Thyroid gland (tissue), 4 donors: ENCODE measurements around the gene PPM1F. TPM values are rescaled to one million over a fixed set of nuclear protein-coding genes. Genes with fewer than 3 reads are reported as not detected.
"Not testable (repeated sequence)": the region's sequence is repeated elsewhere in the genome, so short reads cannot be mapped to it uniquely, and the experiment has no call there.

Experiments used
- DNase-seq, 2 donors: peaks; one replicate each; pipeline ENCODE4 v3.0.0-alpha.2; 2019
- H3K27ac ChIP-seq, 3 donors: fragments of 200-600 bp; sonication (generic); 1 replicate in 2 of 3; 2 replicates in 1 of 3; pipeline ENCODE4 v1.5.1; 2016 to 2019; ENCODE audit warnings: mild to moderate bottlenecking in 1 of 3, moderate library complexity in 1 of 3
- H3K27me3 ChIP-seq: fragments of 200-600 bp; sonication (generic); one replicate; pipeline ENCODE4 v1.5.1; 2019
- H3K36me3 ChIP-seq, 2 donors: fragments of 200-600 bp; sonication (generic); one replicate each; pipeline ENCODE4 v1.5.1; 2016 to 2019
- H3K4me1 ChIP-seq, 2 donors: fragments of 200-600 bp; sonication (generic); one replicate each; pipeline ENCODE4 v1.5.1; 2017 to 2019
- H3K4me3 ChIP-seq, 3 donors: fragments of 200-600 bp; sonication (generic); replicated peaks in 1 of 3; 1 replicate in 2 of 3; 2 replicates in 1 of 3; pipeline ENCODE4 v1.5.1; 2016; ENCODE audit warnings: mild to moderate bottlenecking in 1 of 3
- H3K9me3 ChIP-seq: fragments of 200-600 bp; sonication (generic); one replicate; pipeline ENCODE4 v1.5.1; 2017
- POLR2A ChIP-seq, 2 donors: fragments of 450-650 bp; IDR thresholded peaks; one replicate each; pipeline ENCODE4 v1.6.1; 2017; ENCODE audit warnings: antibody characterized with exemption in 2 of 2, mild to moderate bottlenecking in 2 of 2, moderate library complexity in 1 of 2
- WGBS, 2 donors: methylation state at CpG; one replicate each; pipeline ENCODE4 v1.1.5; 2017; 5-methylcytosine and 5-hydroxymethylcytosine counted together
- intact Hi-C: fragments of 100-400 bp; cut with DNase I; formaldehyde crosslinking; loops from one replicate; pipeline ENCODE4 v1.15.1; 2023
- total RNA-seq, 4 donors: library from RNA; depleted of rRNA; stranded (reverse); fragments of >200 nt; gene quantifications; one replicate each; pipeline ENCODE4 v1.2.3, GENCODE V29; 2016
- TF ChIP-seq, protein P1 (sequence below), 6 experiments: fragments of 200-600 bp in 3 of 6; fragments of 450-650 bp in 3 of 6; sonication (generic) in 3 of 6; IDR thresholded peaks; one replicate each; pipeline ENCODE4 v1.5.1; 2016 to 2019; ENCODE audit warnings: antibody characterized with exemption in 6 of 6, mild to moderate bottlenecking in 2 of 6, inconsistent platforms in 1 of 6, moderate library complexity in 1 of 6

PPM1F gene
- total RNA-seq, 4 donors from 2014 or later = 19.5 to 27.5 (median 26.2) TPM

DNA sequence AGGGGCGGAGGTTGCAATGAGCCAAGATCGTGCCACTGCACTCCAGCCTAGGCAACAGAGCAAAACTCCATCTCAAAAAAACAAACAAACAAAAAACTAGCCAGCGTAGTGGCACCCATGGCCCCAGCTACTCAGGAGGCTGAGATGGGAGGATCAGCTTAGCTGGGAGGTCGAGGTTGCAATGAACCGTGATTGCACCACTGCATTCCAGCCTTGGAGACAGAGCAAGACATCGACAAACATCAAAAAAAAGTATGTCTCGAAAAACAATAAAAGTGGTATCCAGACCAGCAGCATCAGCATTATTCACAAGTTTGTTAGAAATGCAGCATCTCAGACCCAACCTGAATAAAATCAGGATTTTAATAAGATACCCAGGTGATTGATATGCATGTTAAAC, 79.0 kb downstream of the PPM1F start:
- intact Hi-C loops = no loop called here
- Histone ChIP-seq H3K4me1 (peaks cover 0 to 3% of the 10 kb centered on the region in 2 donors), H3K27me3 (no peaks in the 10 kb centered on the region), H3K4me3 (no peak overlapping the region), H3K9me3 (no peaks in the 10 kb centered on the region), H3K36me3 (no peaks in the 10 kb centered on the region), H3K27ac (no peak overlapping the region)
- DNase-seq = no peak
- no peak for TF ChIP-seq POLR2A (IDR thresholded peaks at IDR 0.05)
- TF ChIP-seq, protein P1, sequence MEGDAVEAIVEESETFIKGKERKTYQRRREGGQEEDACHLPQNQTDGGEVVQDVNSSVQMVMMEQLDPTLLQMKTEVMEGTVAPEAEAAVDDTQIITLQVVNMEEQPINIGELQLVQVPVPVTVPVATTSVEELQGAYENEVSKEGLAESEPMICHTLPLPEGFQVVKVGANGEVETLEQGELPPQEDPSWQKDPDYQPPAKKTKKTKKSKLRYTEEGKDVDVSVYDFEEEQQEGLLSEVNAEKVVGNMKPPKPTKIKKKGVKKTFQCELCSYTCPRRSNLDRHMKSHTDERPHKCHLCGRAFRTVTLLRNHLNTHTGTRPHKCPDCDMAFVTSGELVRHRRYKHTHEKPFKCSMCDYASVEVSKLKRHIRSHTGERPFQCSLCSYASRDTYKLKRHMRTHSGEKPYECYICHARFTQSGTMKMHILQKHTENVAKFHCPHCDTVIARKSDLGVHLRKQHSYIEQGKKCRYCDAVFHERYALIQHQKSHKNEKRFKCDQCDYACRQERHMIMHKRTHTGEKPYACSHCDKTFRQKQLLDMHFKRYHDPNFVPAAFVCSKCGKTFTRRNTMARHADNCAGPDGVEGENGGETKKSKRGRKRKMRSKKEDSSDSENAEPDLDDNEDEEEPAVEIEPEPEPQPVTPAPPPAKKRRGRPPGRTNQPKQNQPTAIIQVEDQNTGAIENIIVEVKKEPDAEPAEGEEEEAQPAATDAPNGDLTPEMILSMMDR (IDR thresholded peaks at IDR 0.05) = no peak
- 92 to 94% methylated on average over 7 of the region's 7 CpGs for WGBS, 2 donors

DNA sequence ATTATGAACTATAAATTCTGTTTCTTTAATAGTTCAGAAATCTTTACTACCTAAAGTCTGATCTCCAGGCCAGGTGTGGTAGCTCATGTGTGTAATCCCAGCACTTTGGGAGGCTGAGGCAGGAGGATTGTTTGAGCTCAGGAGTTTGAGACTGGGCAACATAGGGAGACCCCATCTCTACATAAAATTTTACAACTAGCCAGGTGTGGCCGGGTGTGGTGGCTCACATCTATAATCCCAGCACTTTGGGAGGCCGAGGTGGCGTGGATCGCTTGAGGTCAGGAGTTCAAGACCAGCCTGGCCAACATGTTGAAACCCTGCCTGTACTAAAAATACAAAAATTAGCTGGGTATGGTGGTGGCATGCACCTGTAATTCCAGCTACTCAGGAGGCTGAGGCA, 79.9 kb downstream of the PPM1F start:
- H3K9me3 ChIP-seq, intact Hi-C loops, H3K27ac ChIP-seq, H3K4me1 ChIP-seq, H3K36me3 ChIP-seq, H3K4me3 ChIP-seq, H3K27me3 ChIP-seq, DNase-seq: not testable (repeated sequence)
- 93 to 100% methylated on average over 4 of the region's 4 CpGs for WGBS, 2 donors

Other genes with a start within 250 kb of the PPM1F start
- gene YPEL1, start 217.1 kb downstream of the PPM1F start, total RNA-seq = 1 to 10 TPM; 4.1 to 6.7 (median 5.4) TPM
- 100 to 1,000 TPM in 2 of 4 donors, 10 to 100 TPM in 2; 83.1 to 145 (median 97.9) TPM for gene MAPK1, start 85.2 kb downstream of the PPM1F start, total RNA-seq
- gene TOP3B, start 29.9 kb upstream of the PPM1F start, total RNA-seq = 10 to 100 TPM; 24.7 to 39.3 (median 29.3) TPM